Skeletal muscle cell (primary cell): Measurements from ENCODE around the gene C20orf204.
"Not testable (repeated sequence)": the region's sequence is repeated elsewhere in the genome, so short reads cannot be mapped to it uniquely, and the experiment has no call there.

Experiments used
- DNase-seq: peaks from one replicate; pipeline ENCODE4 v3.0.0-alpha.2; 2010; ENCODE audit warnings: low read depth
- H3K4me3 ChIP-seq: 2 replicates; pipeline ENCODE4 v1.5.1; 2011; ENCODE audit warnings: low read depth, mild to moderate bottlenecking, control low read depth, low read length, moderate library complexity

Gene C20orf204, protein sequence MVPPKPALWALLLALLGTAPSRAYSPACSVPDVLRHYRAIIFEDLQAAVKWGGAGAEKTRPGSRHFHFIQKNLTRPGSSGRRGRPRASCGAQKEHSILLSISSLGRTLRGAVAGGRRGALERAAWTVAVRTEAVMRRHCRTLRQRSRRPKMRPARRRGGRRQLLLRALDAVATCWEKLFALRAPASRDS

DNA sequence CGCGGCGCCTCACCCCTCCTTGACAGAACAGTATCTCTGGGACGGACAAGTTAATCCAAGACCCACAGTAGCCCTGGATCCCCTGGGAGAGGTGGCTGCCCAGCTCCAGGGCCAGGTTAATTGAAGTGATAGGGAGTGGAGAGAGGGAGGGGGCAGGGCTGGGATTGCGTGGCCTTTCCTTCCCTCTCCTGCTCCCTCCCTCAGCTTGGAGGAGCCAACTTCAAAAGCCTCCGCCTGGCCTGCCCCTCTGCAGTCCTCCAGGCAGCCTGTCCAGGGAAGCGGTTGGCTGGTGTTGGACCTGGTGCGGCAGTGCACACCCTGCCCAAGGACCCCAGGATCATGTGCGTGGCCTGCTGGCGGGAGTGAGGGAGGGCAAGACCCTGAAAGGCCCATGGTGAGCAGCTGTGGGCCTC, at the start of gene C20orf204:
TSS of gene C20orf204 (plus strand) at position 250 of the 413 bp plus-strand sequence. CDS start at position 392, 142 bp downstream.
- no peak for DNase-seq
- no peak within 1 kb of the TSS for H3K4me3 ChIP-seq

DNA sequence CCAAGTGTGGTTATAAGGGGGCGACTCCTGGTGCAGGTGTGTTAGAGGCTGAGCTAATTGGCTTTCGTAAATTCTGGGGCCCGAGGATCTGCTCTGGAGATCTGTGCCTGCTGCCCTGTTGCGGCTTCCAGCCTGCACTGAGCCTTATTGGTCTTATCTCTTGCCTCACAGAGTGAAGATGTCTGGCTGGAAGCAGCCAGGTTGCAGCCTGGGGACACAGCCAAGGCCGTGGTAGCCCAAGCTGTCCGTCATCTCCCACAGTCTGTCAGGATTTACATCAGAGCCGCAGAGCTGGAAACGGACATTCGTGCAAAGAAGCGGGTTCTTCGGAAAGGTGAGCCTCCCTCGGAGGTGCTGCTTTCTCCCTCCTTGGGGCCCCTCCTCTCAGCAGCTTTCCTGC, 35.1 kb upstream of the C20orf204 start:
- no peak for DNase-seq
- H3K4me3 ChIP-seq, result no peak overlapping the region

DNA sequence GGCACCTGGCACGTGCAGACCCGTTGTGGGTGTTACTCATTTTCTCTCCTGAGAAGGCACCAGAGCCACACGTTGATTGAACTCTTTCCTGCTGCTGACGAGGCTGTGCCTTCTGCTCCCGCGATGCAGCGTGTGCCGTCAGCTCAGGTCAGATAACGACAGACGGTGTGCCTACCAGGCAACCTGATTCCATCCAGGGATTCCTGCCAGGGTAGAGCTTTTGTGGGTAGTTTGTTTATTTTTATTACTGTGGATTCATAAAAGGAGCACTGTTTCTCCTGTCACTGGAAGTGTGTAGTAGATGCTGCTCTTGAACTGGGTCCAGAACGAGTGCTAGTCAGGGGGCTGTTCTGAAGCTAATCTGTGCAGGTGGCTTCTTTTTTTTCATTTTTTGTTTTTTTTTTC, 34.4 kb upstream of the C20orf204 start:
- no peak overlapping the region for H3K4me3 ChIP-seq
- no peak for DNase-seq

DNA sequence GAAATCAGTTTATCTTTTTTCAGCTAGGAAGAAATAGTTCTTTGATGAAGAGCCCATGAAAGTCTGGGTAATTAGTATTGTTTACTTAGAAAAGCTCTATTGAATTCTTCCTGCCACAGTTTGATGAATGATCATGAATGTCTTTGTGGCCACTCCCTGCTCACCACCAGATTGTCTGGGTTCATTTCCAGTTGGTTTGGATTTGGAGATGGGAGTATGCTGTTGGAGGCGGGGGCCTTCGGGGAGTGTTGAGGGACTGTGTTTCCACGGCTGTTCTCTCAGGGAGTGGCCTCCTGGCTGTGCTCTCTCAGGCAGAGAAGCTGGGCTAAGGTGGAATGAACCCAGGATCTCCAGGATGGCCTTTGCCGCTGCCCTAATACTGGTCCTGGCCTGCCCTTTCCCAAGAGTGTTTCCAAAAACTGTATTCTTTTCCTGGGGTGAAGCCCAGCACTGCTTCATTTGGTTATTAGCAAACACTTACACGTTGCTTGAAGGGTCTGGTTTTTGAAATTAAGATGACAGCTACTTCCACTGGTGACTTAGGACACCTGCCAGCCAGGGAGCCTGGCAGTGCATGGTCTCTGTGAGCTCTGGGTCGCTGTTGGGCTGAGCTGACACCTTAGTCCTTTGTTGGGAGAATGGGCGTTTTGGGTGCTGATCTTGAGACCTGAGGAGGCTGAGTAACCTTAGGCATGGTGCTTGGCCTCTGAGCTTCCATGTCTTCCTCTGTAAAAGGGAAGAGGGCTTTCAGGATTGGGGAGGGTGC, 31.8 kb upstream of the C20orf204 start:
- H3K4me3 ChIP-seq, result no peak overlapping the region
- DNase-seq, result no peak

DNA sequence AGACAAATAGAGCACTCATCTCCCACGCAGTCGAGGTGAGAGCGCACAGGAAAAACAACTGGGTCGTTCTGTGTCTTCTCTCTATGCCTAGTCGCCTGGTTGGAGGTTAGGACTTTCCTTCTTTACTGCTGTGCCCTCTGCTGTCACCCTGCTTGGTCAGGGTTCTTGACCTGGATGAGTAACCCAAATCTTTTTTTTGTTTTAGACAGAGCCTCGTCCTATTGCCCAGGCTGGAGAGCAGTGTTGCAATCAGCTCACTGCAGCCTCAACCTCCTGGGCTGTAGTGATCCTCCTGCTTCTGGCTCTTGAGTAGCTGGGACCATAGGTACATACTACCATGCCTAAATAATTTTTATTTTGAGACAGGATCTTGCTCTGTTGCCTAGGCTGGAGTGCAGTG, 30.6 kb upstream of the C20orf204 start:
- no peak for DNase-seq
- H3K4me3 ChIP-seq, result no peak overlapping the region

DNA sequence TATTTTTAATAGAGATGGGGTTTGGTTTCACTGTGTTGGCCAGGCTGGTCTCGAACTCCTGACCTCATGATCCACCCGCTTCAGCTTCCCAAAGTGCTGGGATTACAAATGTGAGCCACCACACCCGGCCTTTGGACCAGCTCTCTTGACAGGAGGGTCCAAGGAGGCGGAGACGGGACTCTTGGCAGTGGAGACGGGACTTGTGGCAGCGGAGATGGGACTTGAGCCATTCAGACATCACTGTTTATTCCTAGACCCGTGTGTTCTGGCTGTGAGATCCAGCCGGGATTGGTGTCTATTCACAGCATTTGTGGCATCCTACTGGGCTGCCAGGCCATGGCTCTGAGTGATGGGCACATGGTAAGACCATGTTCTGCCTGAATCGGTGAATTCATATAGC, 29.5 kb upstream of the C20orf204 start:
- no peak overlapping the region for H3K4me3 ChIP-seq
- DNase-seq, result no peak

DNA sequence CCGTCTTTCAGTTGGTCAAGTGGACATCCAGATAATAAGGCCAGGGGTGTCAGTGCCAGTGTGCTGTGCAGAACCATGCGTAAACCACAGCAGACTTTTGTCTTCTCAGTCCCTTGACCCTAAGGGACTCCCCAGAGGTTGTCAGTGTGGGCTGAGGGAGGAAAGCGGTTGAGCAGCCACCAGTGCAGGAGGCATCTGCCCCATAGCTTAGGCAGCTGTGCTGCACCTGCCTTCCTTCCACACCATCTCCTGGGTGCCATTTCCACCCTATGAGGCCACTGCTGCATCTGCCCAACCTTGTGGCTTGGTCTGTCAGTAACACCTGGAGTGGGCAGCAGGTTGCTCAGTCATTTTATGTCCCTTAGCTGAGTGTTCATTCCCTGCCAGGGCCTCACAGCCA, 29.1 kb upstream of the C20orf204 start:
- no peak for DNase-seq

DNA sequence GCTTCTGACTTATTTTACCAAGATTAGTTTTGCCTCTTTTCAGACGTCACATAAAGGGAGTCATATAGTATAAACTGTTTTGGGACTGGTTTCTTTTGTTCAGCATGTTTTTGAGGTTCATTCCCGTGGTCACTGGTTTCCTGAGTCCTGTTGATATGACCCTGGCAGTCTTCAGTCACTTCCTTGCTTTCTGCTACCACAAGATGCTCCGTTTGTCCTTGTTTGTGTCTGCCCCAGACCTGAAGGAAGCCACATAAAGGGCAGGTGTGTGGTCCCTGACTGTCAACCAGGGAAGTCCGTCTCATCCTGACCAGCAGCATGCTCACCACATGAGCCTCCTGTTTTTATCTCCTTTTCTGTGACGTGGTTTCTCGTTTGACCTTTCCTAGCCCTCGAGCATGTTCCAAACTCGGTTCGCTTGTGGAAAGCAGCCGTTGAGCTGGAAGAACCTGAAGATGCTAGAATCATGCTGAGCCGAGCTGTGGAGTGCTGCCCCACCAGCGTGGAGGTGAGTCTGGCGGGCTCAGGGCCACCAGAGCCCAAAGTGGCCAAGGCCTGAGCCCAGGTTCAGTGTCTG, 26.1 kb upstream of the C20orf204 start:
- H3K4me3 ChIP-seq, result no peak overlapping the region
- DNase-seq, result no peak

More for the DNA sequence above, 29.1 kb upstream of the C20orf204 start:
- no peak overlapping the region for H3K4me3 ChIP-seq

DNA sequence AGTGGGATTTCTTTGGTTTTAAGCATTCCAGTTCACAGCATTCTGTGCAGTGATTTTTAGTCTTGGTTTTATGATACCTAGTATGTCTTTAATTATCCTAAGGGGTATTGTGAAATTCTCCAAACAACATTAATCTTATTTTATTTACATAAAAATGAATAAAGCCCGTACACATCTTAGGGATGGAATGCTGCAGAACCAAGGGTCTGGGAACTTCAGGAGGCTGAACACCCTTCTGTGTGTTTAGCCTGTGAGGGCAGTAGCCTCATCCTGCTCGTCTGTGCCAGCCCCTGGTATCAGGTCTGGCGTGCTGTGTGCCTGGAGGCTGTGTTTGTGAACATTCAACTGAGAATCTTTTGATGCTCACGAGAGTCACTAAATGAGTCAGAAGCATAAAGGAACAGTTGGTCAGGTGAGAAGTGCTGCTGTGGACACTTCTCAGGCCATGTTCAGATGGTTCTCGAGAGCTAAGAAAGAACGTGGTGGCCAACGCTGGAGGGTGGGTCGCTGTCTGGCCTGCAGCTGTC, 25.2 kb upstream of the C20orf204 start:
- no peak overlapping the region for H3K4me3 ChIP-seq
- DNase-seq, result no peak

DNA sequence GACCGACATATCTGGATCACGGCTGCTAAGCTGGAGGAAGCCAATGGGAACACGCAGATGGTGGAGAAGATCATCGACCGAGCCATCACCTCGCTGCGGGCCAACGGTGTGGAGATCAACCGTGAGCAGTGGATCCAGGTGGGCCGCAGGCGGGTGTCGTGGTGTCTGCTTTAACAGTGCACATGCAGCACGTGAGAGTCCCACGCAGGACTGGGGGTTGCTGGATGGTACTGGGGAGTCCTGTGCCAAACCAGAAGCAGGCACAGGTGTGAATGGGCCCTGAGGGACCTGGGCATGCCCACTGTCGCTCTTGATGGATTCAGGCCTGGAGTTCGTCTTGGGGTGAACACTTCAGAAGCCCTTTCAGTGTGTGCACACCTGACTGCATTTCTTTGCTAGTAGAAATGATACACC, 24.6 kb upstream of the C20orf204 start:
- DNase-seq, result no peak
- H3K4me3 ChIP-seq, result no peak overlapping the region

DNA sequence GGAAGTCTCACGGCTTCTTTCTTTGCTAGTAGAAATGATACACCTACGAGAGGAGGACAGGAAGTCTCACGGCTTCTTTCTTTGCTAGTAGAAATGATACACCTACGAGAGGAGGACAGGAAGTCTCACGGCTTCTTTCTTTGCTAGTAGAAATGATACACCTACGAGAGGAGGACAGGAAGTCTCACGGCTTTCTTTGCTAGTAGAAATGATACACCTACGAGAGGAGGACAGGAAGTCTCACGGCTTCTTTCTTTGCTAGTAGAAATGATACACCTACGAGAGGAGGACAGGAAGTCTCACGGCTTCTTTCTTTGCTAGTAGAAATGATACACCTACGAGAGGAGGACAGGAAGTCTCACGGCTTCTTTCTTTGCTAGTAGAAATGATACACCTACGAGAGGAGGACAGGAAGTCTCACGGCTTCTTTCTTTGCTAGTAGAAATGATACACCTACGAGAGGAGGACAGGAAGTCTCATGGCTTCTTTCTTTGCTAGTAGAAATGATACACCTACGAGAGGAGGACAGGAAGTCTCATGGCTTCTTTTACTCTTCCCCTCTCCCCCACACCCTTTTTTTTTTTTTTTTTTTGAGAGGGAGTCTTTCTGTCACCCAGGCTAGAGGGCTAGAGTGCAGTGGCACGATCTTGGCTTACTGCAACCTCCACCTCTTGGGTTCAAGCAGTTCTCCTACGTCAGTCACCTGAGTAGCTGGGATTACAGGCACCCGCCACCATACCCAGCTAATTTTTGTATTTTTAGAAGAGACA, 23.4 kb upstream of the C20orf204 start:
- DNase-seq, result not testable (repeated sequence)

DNA sequence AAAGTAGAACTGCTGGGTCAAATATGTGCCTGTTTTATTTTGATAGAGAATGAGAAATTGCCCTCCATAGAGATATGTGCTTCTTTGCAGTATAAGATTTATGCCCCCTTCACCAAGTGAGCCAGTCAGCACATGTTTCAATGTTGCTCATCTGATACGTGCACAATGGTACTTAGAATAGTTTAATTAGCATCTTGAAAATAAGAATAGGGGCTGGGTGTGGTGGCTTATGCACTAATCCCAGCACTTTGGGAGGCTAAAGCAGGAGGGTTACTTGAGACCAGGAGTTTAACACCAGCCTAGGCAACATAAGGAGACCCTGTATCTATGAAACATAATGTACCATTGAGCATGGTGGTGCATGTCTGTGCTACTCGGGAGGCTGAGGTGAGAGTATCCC, 20.3 kb upstream of the C20orf204 start:
- DNase-seq, result no peak
- H3K4me3 ChIP-seq, result no peak overlapping the region

More for the DNA sequence above, 23.4 kb upstream of the C20orf204 start:
- H3K4me3 ChIP-seq, result not testable (repeated sequence)

DNA sequence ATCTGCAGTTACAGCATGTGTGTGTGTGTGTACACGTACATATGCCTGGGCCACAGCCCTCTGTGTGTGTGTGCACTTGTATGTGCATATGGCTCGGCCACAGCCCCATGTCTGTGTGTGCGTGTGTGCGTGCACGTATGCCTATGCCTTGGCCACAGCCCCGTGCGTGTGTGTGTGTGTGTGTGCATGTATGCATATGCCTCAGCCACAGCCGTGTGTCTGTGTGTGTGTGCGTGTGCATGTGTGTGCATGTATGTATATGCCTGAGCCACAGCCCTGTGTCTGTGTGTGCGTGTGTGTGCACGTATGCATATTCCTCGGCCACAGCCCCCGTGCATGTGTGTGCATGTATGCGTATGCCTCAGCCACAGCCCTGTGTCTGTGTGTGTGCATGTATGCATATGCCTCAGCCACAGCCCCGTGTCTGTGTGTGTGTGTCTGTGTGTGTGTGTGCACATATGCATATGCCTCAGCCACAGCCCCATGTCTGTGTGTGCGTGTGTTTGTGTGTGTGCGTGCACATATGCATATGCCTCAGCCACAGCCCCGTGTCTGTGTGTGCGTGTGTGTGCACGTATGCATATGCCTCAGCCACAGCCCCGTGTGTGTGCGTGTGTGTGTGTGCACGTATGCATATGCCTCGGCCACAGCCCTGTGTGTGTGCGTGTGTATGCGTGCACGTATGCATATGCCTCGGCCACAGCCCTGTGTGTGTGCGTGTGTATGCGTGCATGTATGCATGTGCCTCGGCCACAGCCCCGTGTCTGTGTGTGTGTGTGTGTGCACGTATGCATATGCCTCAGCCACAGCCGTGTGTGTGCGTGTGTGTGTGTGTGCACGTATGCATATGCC, 14.6 kb upstream of the C20orf204 start:
- DNase-seq, result no peak
- no peak overlapping the region for H3K4me3 ChIP-seq

DNA sequence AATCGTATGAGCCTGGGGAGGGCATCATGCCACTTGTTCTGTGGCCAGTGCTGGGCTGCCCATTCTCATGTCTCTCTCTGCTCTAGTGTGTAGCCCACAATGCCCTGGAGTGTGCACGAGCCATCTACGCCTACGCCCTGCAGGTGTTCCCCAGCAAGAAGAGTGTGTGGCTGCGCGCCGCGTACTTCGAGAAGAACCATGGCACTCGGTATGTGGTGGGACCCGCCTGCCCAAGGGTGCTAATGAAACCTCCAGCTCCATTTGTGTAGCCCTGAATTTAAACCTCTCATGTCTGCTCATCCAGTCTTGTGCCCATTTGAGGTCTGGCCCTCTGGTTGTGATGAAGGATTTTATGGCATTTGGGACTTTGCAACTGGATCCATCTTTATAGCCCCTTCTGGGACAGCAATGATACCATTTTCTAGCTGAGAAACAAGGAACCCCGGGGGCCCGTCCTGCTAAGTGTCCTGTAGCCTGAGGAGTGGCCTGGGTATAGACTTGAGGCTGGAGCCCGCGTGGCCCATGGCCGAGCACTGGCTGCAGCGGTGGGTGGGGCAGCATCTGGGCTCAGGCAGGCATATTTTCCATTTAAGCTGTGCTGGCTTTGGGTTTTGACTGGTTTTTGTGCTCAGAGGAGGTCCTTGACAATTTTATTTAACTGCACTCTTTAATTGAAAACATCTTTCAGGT, 13.2 kb upstream of the C20orf204 start:
- DNase-seq, result no peak

DNA sequence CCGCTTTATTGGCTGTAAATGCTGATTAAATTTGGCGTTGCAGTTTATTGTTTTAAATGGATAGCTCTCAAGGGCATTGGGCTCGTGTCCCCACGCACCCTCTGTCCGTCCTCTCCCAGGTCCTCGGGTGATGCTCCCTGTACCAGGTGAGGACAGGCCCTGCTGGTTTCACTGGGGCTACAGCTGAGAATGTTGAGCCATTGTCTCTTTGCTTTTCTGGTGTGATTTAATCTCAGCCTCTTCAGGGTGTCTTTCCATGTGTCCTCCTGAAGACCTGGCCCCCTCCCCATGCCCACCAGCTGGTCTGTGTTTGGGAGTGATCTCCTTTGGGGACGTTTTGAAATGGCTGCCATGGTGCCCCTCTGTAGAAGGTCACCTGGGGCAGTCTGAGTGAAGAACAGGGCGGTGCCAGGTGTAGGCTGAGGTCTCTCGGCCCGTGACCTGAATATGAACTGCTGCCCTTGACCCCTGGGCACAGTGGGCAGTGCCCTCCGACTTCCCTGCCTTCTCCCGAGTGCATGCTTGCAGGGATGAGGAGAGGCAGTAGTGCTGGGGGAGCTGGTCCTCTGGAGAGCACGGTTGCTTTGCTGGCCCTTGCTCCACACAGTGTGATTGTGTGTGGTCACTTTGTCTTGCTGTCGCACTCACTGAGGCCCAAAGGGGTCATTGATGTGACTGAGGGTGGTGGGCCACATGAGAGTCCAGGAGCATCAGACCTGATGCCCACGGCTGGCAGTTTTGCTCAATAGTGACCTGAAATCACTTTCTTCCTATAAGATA, 12.4 kb upstream of the C20orf204 start:
- no peak for DNase-seq
- H3K4me3 ChIP-seq, result no peak overlapping the region

More for the DNA sequence above, 13.2 kb upstream of the C20orf204 start:
- H3K4me3 ChIP-seq, result no peak overlapping the region

DNA sequence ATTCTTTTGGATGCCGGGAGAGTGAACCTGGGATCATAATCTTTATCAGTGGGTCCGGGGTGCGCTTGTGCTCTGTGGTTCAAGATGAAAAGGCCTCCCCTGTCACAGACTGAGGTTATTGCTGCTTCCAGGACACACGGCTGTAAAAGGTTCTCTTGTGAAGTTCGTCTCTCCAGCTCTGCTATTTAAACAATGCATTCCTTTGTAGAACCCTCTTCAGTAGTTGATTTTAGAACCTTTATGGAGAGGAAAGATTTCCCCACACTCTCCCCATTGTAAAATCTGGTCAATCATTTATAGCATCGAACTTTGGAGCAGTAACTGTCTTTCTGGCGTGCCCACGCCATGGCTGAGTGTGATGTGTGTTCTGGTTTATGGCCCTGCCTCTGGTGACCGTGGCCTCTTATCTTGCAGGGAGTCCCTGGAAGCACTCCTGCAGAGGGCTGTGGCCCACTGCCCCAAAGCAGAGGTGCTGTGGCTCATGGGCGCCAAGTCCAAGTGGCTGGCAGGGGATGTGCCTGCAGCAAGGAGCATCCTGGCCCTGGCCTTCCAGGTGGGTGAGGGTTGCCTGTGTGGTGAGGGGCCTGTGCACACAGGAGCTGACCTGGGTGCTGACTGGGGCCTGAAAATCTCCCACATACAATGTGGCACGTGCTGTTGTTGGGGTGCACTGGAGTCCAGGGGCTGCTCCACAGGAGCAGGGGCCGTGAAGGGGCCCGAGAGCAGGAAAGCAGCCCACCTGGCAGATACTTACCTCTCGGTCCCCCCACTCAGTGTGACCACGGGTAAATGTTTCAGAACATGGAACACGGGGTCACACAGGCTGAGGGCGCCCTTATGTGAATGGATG, 11.6 kb upstream of the C20orf204 start:
- no peak overlapping the region for H3K4me3 ChIP-seq
- DNase-seq, result no peak
